Ishikawa (cell line): ENCODE measurements around the gene B3GAT1.

Experiments
- CEBPB ChIP-seq: IDR thresholded peaks from 2 replicates; pipeline ENCODE4 v1.6.1; 2012
- CREB1 ChIP-seq: IDR thresholded peaks from 2 replicates; pipeline ENCODE4 v1.6.1; 2012; ENCODE audit warnings: low read depth
- EGR1 ChIP-seq: IDR thresholded peaks from 2 replicates; pipeline ENCODE4 v1.6.1; 2012
- EP300 ChIP-seq: IDR thresholded peaks from 2 replicates; pipeline ENCODE4 v1.6.1; 2012; ENCODE audit warnings: borderline replicate concordance
- FOXM1 ChIP-seq: IDR thresholded peaks from 2 replicates; pipeline ENCODE4 v1.6.1; 2012; ENCODE audit warnings: low read depth, borderline replicate concordance
- NFIC ChIP-seq: IDR thresholded peaks from 2 replicates; pipeline ENCODE4 v1.6.1; 2012
- RAD21 ChIP-seq: IDR thresholded peaks from 2 replicates; pipeline ENCODE4 v1.6.1; 2012; ENCODE audit warnings: low read depth
- TAF1 ChIP-seq: IDR thresholded peaks from 2 replicates; pipeline ENCODE4 v1.6.1; 2012; ENCODE audit warnings: low read depth, mild to moderate bottlenecking
- TCF12 ChIP-seq: IDR thresholded peaks from 2 replicates; pipeline ENCODE4 v1.6.1; 2012; ENCODE audit warnings: low read depth
- TEAD4 ChIP-seq: IDR thresholded peaks from 2 replicates; pipeline ENCODE4 v1.6.1; 2012
- YY1 ChIP-seq: IDR thresholded peaks from 2 replicates; pipeline ENCODE4 v1.6.1; 2012; ENCODE audit warnings: low read depth
- ZBTB7A ChIP-seq: IDR thresholded peaks from 2 replicates; pipeline ENCODE4 v1.6.1; 2012; ENCODE audit warnings: low read depth
- TF ChIP-seq, protein P1 (sequence below): IDR thresholded peaks from 2 replicates; pipeline ENCODE4 v1.6.1; 2012
- TF ChIP-seq, protein P2 (sequence below): IDR thresholded peaks from 2 replicates; pipeline ENCODE4 v1.6.1; 2012; ENCODE audit warnings: low read depth, mild to moderate bottlenecking
- TF ChIP-seq, protein P3 (sequence below): IDR thresholded peaks from 2 replicates; pipeline ENCODE4 v1.6.1; 2012

The B3GAT1 gene

DNA sequence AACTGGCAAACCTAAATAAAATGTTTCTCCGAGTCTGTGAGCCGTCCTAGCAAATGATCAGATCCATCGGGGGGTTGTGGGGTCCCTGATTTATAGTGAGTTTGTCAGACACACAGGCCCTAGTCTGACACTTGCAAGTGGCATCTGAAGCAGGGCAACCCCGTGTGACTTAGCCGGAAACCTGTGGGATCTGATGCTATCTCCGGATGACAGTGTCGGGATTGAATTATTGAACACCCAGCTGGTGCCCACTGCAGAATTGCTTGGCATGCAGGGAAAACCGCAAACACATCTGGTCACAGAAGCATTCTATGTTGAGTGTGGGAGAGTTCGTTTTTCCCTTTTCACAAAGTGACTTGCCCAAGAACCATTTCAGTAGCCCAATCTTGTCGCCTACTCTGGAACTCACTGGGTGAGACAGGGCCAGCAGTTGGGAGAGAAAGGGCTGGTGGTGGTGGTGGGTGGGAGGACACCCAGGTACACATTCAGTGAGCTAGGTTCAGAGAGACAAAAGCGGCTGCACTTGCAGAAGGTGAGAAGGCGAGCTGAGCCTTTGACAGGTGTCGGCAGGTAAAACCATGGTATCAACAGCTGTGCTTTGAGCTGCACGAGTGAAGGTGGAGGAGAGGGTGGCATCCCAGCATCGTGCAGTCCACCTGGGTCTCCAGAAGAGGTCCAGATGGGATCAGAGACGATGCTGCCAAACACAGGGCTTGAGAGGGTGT lies 33.7 kb upstream of the B3GAT1 start:
- TF ChIP-seq, protein P1, sequence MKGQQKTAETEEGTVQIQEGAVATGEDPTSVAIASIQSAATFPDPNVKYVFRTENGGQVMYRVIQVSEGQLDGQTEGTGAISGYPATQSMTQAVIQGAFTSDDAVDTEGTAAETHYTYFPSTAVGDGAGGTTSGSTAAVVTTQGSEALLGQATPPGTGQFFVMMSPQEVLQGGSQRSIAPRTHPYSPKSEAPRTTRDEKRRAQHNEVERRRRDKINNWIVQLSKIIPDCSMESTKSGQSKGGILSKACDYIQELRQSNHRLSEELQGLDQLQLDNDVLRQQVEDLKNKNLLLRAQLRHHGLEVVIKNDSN = no peak
- no peak for TF ChIP-seq FOXM1
- no peak for TF ChIP-seq NFIC
- TF ChIP-seq EP300 = no peak
- TF ChIP-seq, protein P2, sequence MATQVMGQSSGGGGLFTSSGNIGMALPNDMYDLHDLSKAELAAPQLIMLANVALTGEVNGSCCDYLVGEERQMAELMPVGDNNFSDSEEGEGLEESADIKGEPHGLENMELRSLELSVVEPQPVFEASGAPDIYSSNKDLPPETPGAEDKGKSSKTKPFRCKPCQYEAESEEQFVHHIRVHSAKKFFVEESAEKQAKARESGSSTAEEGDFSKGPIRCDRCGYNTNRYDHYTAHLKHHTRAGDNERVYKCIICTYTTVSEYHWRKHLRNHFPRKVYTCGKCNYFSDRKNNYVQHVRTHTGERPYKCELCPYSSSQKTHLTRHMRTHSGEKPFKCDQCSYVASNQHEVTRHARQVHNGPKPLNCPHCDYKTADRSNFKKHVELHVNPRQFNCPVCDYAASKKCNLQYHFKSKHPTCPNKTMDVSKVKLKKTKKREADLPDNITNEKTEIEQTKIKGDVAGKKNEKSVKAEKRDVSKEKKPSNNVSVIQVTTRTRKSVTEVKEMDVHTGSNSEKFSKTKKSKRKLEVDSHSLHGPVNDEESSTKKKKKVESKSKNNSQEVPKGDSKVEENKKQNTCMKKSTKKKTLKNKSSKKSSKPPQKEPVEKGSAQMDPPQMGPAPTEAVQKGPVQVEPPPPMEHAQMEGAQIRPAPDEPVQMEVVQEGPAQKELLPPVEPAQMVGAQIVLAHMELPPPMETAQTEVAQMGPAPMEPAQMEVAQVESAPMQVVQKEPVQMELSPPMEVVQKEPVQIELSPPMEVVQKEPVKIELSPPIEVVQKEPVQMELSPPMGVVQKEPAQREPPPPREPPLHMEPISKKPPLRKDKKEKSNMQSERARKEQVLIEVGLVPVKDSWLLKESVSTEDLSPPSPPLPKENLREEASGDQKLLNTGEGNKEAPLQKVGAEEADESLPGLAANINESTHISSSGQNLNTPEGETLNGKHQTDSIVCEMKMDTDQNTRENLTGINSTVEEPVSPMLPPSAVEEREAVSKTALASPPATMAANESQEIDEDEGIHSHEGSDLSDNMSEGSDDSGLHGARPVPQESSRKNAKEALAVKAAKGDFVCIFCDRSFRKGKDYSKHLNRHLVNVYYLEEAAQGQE = no peak
- TF ChIP-seq CEBPB = no peak
- TF ChIP-seq TCF12 = no peak
- TF ChIP-seq, protein P3, sequence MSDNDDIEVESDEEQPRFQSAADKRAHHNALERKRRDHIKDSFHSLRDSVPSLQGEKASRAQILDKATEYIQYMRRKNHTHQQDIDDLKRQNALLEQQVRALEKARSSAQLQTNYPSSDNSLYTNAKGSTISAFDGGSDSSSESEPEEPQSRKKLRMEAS = no peak
- TF ChIP-seq EGR1 = no peak
- TF ChIP-seq YY1 = no peak
- no peak for TF ChIP-seq CREB1
- no peak for TF ChIP-seq TAF1
- TF ChIP-seq ZBTB7A = no peak
- TF ChIP-seq RAD21 = no peak
- TF ChIP-seq TEAD4 = no peak

DNA sequence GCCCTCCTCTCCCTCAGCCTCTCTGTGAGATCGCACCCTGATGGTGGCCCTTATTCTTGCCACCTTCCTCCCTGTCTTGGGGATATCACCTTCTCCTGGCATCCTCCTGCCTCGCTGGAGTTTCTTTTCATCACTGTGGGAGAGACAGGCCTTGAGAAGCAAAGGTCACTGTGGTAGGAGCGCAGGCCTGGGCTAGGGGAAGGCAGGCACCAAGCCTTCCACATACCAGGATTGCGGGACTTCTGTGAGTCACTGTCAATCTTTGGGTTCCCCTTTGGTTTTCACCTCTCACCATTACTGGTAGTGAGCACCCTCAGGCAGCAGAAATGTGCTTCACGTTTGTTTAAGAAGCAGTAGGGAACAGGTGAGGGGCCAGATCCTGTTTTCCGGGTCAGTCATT lies 31.2 kb upstream of the B3GAT1 start:
- TF ChIP-seq, protein P1 = no peak
- no peak for TF ChIP-seq EGR1
- no peak for TF ChIP-seq YY1
- TF ChIP-seq CREB1 = no peak
- no peak for TF ChIP-seq NFIC
- TF ChIP-seq, protein P3 = no peak
- no peak for TF ChIP-seq TCF12
- TF ChIP-seq CEBPB = no peak
- TF ChIP-seq RAD21 = no peak
- TF ChIP-seq, protein P2 = no peak
- no peak for TF ChIP-seq EP300
- TF ChIP-seq TAF1 = no peak
- TF ChIP-seq FOXM1 = no peak
- no peak for TF ChIP-seq ZBTB7A
- TF ChIP-seq TEAD4 = no peak

DNA sequence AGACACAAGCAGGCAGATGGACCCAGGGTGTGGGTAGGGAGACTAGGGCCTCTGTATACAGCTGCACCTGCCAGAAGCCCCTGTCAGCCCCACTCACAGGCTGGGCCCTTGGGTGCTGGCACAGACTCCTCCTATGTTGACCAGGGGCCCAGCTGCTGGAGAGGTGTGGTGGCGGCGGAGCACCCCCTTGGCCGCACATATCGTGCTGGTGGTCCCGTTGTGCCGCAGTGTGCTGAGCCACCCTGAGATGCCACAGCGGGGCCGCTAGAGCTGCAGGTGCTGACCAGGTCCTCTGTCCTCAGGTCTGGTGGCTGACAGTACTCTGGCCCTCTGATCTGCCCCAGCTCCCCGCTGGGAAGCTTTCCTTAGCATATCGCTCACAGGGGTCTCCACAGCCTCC lies 30.2 kb upstream of the B3GAT1 start:
- TF ChIP-seq TAF1 = no peak
- no peak for TF ChIP-seq YY1
- TF ChIP-seq TCF12 = no peak

DNA sequence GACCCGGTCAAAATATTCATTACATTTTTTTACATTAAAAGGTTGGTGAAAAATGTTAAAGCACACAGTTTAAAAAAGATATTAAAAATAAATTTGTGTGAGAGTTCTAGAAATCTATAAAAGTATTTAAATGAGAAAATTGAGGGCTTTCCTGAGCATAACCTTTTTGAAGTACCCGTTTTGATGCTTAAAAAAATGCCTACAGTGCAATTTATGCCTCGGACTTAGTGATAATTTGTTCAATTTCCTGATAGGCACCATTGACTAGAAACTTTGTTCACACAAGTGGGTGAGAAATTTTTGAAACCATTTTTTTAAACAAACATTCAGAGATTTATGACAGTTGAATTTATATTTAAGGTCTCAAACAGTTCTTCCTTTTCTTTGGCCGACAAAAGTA lies 29.7 kb upstream of the B3GAT1 start:
- TF ChIP-seq NFIC (no peak), TEAD4 (no peak), ZBTB7A (no peak), EGR1 (no peak), CEBPB (no peak), TAF1 (no peak), RAD21 (no peak), YY1 (no peak), EP300 (no peak), FOXM1 (no peak), CREB1 (no peak), TCF12 (no peak)
- TF ChIP-seq, protein P2 = no peak
- TF ChIP-seq, protein P1 = no peak
- TF ChIP-seq, protein P3 = no peak
